KOPT-K1 (cell line): ENCODE data around the gene FHL2.

ENCODE experiments used
- H3K27ac ChIP-seq: fragments of 200-600 bp; sonication (generic); 2 replicates; pipeline ENCODE4 v1.5.1; 2016; ENCODE audit warnings: antibody characterized with exemption, mild to moderate bottlenecking, low read depth, low read length; ENCODE audit not compliant: poor library complexity, severe bottlenecking
- H3K36me3 ChIP-seq: fragments of 200-600 bp; sonication (generic); 2 replicates; pipeline ENCODE4 v1.5.1; 2017; ENCODE audit warnings: antibody characterized with exemption, mild to moderate bottlenecking, low read length, moderate library complexity; ENCODE audit not compliant: insufficient read depth
- H3K9me3 ChIP-seq: fragments of 200-600 bp; sonication (generic); 2 replicates; pipeline ENCODE4 v1.5.1; 2017; ENCODE audit warnings: antibody characterized with exemption, low read length, mild to moderate bottlenecking; ENCODE audit not compliant: insufficient read depth, poor library complexity, severe bottlenecking

FHL2 gene

GRCh38 chr2:105398336-105399206 is at the start of gene FHL2:
Gene FHL2 (minus strand): TSS chr2:105399051. CDS start chr2:105386516, 12,535 bp downstream.
- H3K9me3 ChIP-seq: no peaks in the 10 kb centered on the region
- no peaks in the 10 kb centered on the region for H3K36me3 ChIP-seq
- H3K27ac ChIP-seq: peak within 1 kb of the TSS; percentile 70

- no peaks in the 10 kb centered on the region for H3K36me3 ChIP-seq
- H3K27ac ChIP-seq: no peak overlapping the region
- H3K9me3 ChIP-seq: no peaks in the 10 kb centered on the region
These were observed 48.6 kb upstream of the FHL2 start for GRCh38 chr2:105447476-105447875.

GRCh38 chr2:105446501-105446900 is 47.6 kb upstream of the FHL2 start:
- Histone ChIP-seq H3K9me3 (no peaks in the 10 kb centered on the region), H3K27ac (no peak overlapping the region), H3K36me3 (no peaks in the 10 kb centered on the region)

GRCh38 chr2:105445976-105446375 is 47.1 kb upstream of the FHL2 start:
- H3K27ac ChIP-seq: no peak overlapping the region
- H3K9me3 ChIP-seq: no peaks in the 10 kb centered on the region
- no peaks in the 10 kb centered on the region for H3K36me3 ChIP-seq

GRCh38 chr2:105445498-105445897 is 46.6 kb upstream of the FHL2 start:
- Histone ChIP-seq H3K9me3 (no peaks in the 10 kb centered on the region), H3K36me3 (no peaks in the 10 kb centered on the region), H3K27ac (no peak overlapping the region)

- Histone ChIP-seq H3K27ac (no peak overlapping the region), H3K9me3 (no peaks in the 10 kb centered on the region), H3K36me3 (no peaks in the 10 kb centered on the region)
These were observed 45.1 kb upstream of the FHL2 start for GRCh38 chr2:105443617-105444598.

DNA sequence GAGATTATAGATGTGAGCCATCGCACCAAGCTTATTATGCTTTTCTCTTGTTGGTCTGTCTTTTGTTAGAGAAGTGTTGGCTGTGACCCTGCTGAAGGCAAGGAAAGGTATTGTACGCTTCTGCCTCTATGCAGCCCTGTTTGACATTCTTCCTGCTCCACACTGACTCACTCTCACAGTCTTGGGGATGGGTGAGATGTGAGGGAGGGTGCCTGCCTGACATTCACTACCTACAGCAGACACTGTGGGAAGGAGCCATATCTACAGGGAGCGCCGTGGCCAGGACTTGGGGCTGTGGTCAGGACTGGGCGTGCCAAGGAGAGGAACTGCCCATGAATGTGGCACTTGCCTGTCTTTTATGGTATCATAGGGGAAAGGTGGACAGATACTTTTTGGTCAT is 43.9 kb upstream of the FHL2 start:
- Histone ChIP-seq H3K27ac (no peak overlapping the region), H3K36me3 (no peaks in the 10 kb centered on the region), H3K9me3 (no peaks in the 10 kb centered on the region)

GRCh38 chr2:105442056-105442455 is 43.2 kb upstream of the FHL2 start:
- Histone ChIP-seq H3K36me3 (no peaks in the 10 kb centered on the region), H3K9me3 (no peaks in the 10 kb centered on the region), H3K27ac (no peak overlapping the region)

GRCh38 chr2:105439141-105439540 is 40.3 kb upstream of the FHL2 start:
- no peaks in the 10 kb centered on the region for H3K9me3 ChIP-seq
- H3K27ac ChIP-seq: no peak overlapping the region
- H3K36me3 ChIP-seq: no peaks in the 10 kb centered on the region

- Histone ChIP-seq H3K36me3 (no peaks in the 10 kb centered on the region), H3K27ac (no peak overlapping the region), H3K9me3 (no peaks in the 10 kb centered on the region)
These were observed 39.5 kb upstream of the FHL2 start for GRCh38 chr2:105438104-105438929.

DNA sequence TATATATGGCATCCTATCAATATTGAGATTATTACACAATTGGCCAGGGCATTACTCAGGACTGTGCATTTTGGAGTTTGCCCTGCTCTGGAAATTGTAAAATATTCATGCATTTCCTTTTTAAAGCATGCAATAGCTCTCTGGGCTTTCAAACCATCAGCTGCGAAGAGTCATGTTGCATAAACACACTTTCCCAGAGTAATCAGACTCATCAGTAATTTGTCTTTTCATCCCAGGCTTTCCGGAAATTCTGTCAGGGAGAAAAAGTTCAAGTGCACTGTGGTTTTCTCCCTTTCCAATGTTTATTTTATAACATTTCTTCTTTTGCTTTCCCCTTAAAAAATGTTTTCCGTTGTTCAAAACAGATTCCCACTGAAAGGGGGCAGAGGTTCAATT is 38.9 kb upstream of the FHL2 start:
- no peaks in the 10 kb centered on the region for H3K36me3 ChIP-seq
- no peak overlapping the region for H3K27ac ChIP-seq
- no peaks in the 10 kb centered on the region for H3K9me3 ChIP-seq

DNA sequence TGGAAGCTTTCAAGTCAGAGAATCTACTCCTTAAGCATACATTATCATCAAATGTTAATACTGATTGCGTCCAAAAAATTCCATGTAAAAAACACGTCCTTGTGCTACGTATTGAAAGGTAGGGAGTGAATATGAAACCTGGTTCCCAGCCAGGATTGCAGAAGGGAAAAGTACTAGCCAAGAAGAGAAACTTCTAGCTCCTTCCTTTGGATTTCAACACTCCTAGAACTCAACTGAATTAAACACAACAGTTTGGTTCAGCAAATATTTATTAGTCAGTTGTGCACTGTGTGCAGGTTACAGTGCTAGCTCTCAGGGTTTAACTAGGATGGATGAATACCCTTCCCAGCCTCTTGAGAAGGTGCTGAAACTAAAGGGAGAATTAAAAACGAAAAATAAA is 33.9 kb upstream of the FHL2 start:
- Histone ChIP-seq H3K27ac (no peak overlapping the region), H3K36me3 (no peaks in the 10 kb centered on the region), H3K9me3 (no peaks in the 10 kb centered on the region)

GRCh38 chr2:105432044-105432399 is 33.2 kb upstream of the FHL2 start:
- no peaks in the 10 kb centered on the region for H3K36me3 ChIP-seq
- no peaks in the 10 kb centered on the region for H3K9me3 ChIP-seq
- no peak overlapping the region for H3K27ac ChIP-seq

DNA sequence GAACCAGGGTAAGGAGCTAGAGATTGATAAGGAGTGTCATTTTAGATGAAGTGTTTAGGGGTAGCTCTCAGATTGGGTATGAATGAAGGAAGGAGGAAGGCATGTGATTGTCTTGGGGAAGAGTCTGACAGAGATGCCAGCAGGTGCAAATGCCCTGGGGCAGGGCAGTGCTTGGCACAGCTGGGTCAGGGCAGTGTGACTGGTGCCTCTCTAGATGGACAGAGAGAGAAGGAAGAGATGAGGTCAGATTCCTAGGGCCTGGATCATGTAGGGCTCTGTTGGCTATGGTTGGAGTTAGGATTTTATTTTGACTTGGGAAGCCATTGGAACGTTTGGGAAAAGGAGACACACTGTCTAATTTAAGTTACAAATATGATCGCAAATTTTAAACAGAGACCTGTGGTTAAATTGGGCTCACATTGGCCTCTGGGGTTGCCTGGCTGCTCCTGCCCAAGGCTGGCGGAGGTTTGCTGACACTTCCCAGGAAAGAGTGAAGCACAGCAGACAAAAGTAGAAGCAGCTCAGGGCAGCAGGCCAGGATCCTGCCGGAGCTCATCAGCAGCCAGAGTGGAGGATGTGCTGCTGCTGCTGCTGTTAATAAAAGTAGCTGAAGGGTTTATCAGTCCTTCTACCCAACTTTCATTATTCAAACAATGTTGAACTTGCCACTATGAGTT is 32.7 kb upstream of the FHL2 start:
- Histone ChIP-seq H3K27ac (no peak overlapping the region), H3K36me3 (no peaks in the 10 kb centered on the region), H3K9me3 (no peaks in the 10 kb centered on the region)
